ENCODE results near the gene FAM200A. TPM values are rescaled to one million over a fixed set of nuclear protein-coding genes. Genes with fewer than 3 reads are reported as not detected.

The FAM200A gene
- total and polyA plus RNA-seq, 2 of the 4 experiments (the other 2 are of a cell fraction): 5.9 to 6.0 TPM

DNA sequence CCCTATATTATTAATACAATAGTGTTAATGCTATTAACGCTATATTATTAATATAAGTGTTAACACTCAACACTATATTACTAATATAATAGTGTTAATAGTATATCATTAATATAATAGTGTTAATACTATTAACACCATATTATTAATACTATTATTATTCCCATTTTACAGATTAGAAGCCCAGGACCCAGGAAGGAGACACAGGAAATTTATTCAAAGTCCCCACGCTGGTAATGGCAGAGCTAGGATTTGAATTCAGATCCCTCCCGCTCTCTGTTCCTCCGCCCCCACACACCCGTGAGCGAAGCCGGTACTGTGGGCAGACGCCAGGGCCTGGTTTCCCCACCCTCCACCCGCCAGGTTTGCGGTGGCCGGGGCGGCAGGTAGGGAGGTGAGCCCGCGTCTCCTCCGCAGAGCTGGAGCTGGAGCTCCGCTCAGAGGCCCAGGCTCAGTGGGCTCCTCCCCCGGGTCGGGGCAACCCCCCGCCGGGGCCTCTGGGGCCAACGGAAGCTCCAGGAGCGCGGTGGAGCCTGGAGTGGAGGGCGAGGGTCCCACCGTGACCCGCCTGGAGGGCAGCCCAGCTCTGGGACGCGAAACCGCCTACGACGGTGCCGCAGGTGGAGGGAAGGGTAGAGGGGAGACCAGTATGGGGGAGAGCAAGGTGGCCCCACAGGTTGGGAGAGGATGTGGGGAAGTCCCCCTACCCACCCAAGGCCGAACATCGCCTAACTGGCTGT, 46.0 kb upstream of the FAM200A start, which contains the start of gene TMEM225B:
Gene TMEM225B (plus strand): TSS at position 506 of the 740 bp plus-strand sequence. CDS start 6,122 bp downstream, outside the sequence.
- dilution Hi-C loops (cut with HindIII; ENCODE audit: low sequenced_read_pairs, unreplicated experiment): no loop called here
- H3K14ac ChIP-seq (replicated peaks; ENCODE audit: low read depth, low read length): no peak within 1 kb of the TSS
- H2BK5ac ChIP-seq (ENCODE audit: low read depth, low read length, poor library complexity, severe bottlenecking): no peak within 1 kb of the TSS
- no peak within 1 kb of the TSS for H3K23ac ChIP-seq (ENCODE audit: low read depth, low read length)
- H2BK20ac ChIP-seq (ENCODE audit: low read depth, low read length): no peak within 1 kb of the TSS
- H3K4me1 ChIP-seq (ENCODE audit: control insufficient read depth, insufficient read depth, low read length): no peaks in the 10 kb centered on the region
- no peak for ATAC-seq (ENCODE audit: low read depth)
- DNase-seq: no peak
- no peaks in the 10 kb centered on the region for H3K36me3 ChIP-seq (ENCODE audit: control insufficient read depth, insufficient read depth, low read length)
- no peak within 1 kb of the TSS for H3K56ac ChIP-seq (ENCODE audit: extremely low read depth, insufficient read depth, low read length)
- H3K18ac ChIP-seq (ENCODE audit: low read depth, low read length): no peak within 1 kb of the TSS
- no peak within 1 kb of the TSS for H3K27ac ChIP-seq (ENCODE audit: insufficient read depth, low read length)
- no peak within 1 kb of the TSS for H2AK5ac ChIP-seq (ENCODE audit: low read depth, low read length)
- H3K9ac ChIP-seq (ENCODE audit: low read depth, low read length): no peak within 1 kb of the TSS
- ChIA-PET POLR2A (ENCODE audit: unreplicated experiment) (no interaction called here), CTCF (interaction anchor here (0.8 kb wide), 1 partner anchor 11 kb away, joined by 3 read pairs; no protein-coding TSS in a partner anchor)
- H4K20me1 ChIP-seq (ENCODE audit: insufficient read depth, low read length): no peaks in the 10 kb centered on the region
- H2BK120ac ChIP-seq (ENCODE audit: low read depth, low read length): no peak within 1 kb of the TSS
- peak within 1 kb of the TSS; percentile 43 for H2AFZ ChIP-seq (replicated peaks; ENCODE audit: low read length, poor library complexity)
- no peaks in the 10 kb centered on the region for H3K79me1 ChIP-seq (ENCODE audit: low read depth in 1 of 2, low read length in 2 of 2)
- no peak within 1 kb of the TSS for H3K4me3 ChIP-seq (ENCODE audit: insufficient read depth, low read depth, low read length)
- H3K4me2 ChIP-seq (ENCODE audit: low read depth, low read length): no peak within 1 kb of the TSS
- no peaks in the 10 kb centered on the region for H3K9me1 ChIP-seq (ENCODE audit: insufficient read depth, low read length)
- in situ Hi-C loops (cut with MboI; ENCODE audit: low sequenced_read_pairs): no loop called here
- no peaks in the 10 kb centered on the region for H3K9me3 ChIP-seq (ENCODE audit: control insufficient read depth, insufficient read depth, low read length)
- no peak within 1 kb of the TSS for H4K5ac ChIP-seq (ENCODE audit: low read depth, low read length)
- no peak within 1 kb of the TSS for H2BK15ac ChIP-seq (ENCODE audit: low read depth, low read length)
- WGBS, 2 experiments (ENCODE audit: extremely low coverage in 2 of 2, insufficient read length in 1 of 2): 51% methylated on average over 15 of the region's 34 CpGs; no CpG with 5 or more reads in 1 of the 2 experiments
- intact Hi-C loops (cut with micrococcal nuclease): no loop called here
- no TSS peak for BruUV-seq (replicated peaks)
- no peak within 1 kb of the TSS for H4K8ac ChIP-seq (ENCODE audit: low read depth in 2 of 2, low read length in 2 of 2)
- no peak for TF ChIP-seq FOS (IDR thresholded peaks at IDR 0.05; ENCODE audit: low read depth, low read length)
- TF ChIP-seq, protein P1, sequence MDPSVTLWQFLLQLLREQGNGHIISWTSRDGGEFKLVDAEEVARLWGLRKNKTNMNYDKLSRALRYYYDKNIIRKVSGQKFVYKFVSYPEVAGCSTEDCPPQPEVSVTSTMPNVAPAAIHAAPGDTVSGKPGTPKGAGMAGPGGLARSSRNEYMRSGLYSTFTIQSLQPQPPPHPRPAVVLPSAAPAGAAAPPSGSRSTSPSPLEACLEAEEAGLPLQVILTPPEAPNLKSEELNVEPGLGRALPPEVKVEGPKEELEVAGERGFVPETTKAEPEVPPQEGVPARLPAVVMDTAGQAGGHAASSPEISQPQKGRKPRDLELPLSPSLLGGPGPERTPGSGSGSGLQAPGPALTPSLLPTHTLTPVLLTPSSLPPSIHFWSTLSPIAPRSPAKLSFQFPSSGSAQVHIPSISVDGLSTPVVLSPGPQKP (IDR thresholded peaks at IDR 0.05; ENCODE audit: borderline replicate concordance, low read depth, low read length): no peak
- H2AK9ac ChIP-seq (replicated peaks; ENCODE audit: low read depth, low read length, poor library complexity): no peak within 1 kb of the TSS
- no peak within 1 kb of the TSS for H4K91ac ChIP-seq (ENCODE audit: insufficient read depth, low read depth, low read length)
- no peaks in the 10 kb centered on the region for H3K27me3 ChIP-seq (ENCODE audit: control insufficient read depth, insufficient read depth, low read length)
- no peak within 1 kb of the TSS for H3K4ac ChIP-seq (ENCODE audit: low read depth, low read length)

Data from IMR-90 (cell line).